K562 (cell line): Measurements from ENCODE around the gene BZW1. TPM values are rescaled to one million over a fixed set of nuclear protein-coding genes. Genes with fewer than 3 reads are reported as not detected.
A peak's percentile ranks its signal among the peaks of the same experiment; 100 is the strongest.

Source experiments
- ATAC-seq: fragments of 200-7000 bp; cut with Tn5 transposase; 3 replicates; pipeline ENCODE4 v1.9.1; 2020; ENCODE audit warnings: moderate library complexity
- BruUV-seq: library from RNA; stranded (reverse); fragments of 400-500 nt; replicated peaks from 2 replicates; lab custom pipeline; 2021; lab: Mats Ljungman, UMichigan
- CTCF ChIA-PET: fragments of 300-600 bp; formaldehyde crosslinking; extraction: SDS; loops from one replicate; lab custom pipeline; 2021; ENCODE audit warnings: low intra/inter-chr PET ratio; lab: Yijun Ruan, JAX
- POLR2A ChIA-PET: fragments of 300-600, 350-650 bp; sonication (Branson Sonifier 250); formaldehyde crosslinking; extraction: SDS; loops from one replicate; lab custom pipeline; 2021; ENCODE audit warnings: antibody characterized with exemption, inconsistent platforms; lab: Yijun Ruan, JAX
- DNase-seq, 4 experiments: peaks; one replicate each; pipeline versions ENCODE4 v3.0.0 to v3.0.0-alpha.2; 2011 to 2018; ENCODE audit warnings: low spot score in 3 of 4, mixed read lengths in 3 of 4; ENCODE audit errors: extremely low read depth in 1 of 4
- FAIRE-seq: peaks from 2 replicates; lab custom pipeline; 2011; peaks lifted over from hg19 to GRCh38; lab: Jason Lieb, UNC
- H2AFZ ChIP-seq: 2 replicates; pipeline ENCODE4 v1.6.0; 2011; ENCODE audit warnings: low read depth, low read length, control low read depth, inconsistent platforms
- H3K27ac ChIP-seq: fragments of 200-600 bp; 3 replicates; pipeline ENCODE4 v1.8.0; 2011; ENCODE audit warnings: low read depth, mild to moderate bottlenecking, control low read depth, inconsistent platforms, low read length, moderate library complexity, mixed read lengths; ENCODE audit errors: extremely low read depth
- H3K27me3 ChIP-seq, 2 experiments: fragments of 300-600 bp in 1 of 2; 2 replicates in 1 of 2; 3 replicates in 1 of 2; pipeline versions ENCODE4 v1.6.0 to v1.8.0; 2011; ENCODE audit warnings: inconsistent platforms in 2 of 2, low read length in 2 of 2, mild to moderate bottlenecking in 1 of 2, mixed read lengths in 1 of 2, moderate library complexity in 1 of 2; ENCODE audit not compliant: control insufficient read depth in 2 of 2, insufficient read depth in 2 of 2
- H3K36me3 ChIP-seq: fragments of 300-600 bp; 3 replicates; pipeline ENCODE4 v1.8.0; 2011; ENCODE audit warnings: mild to moderate bottlenecking, low read length, inconsistent platforms; ENCODE audit not compliant: control insufficient read depth, insufficient read depth
- H3K4me1 ChIP-seq, 2 experiments: fragments of 200-600 bp in 1 of 2; replicated peaks in 1 of 2; 2 replicates in 1 of 2; 3 replicates in 1 of 2; pipeline versions ENCODE4 v1.5.1 to v1.8.0; 2011; ENCODE audit warnings: inconsistent platforms in 2 of 2, low read length in 2 of 2, mild to moderate bottlenecking in 1 of 2, mixed read lengths in 1 of 2, moderate library complexity in 1 of 2; ENCODE audit not compliant: control insufficient read depth in 2 of 2, insufficient read depth in 2 of 2
- H3K4me2 ChIP-seq: 2 replicates; pipeline ENCODE4 v1.6.1; 2011; ENCODE audit warnings: low read length, control low read depth, inconsistent platforms, mixed read lengths; ENCODE audit not compliant: insufficient read depth
- H3K4me3 ChIP-seq: fragments of 200-600 bp; sonication (generic), shearing (Covaris generic); 2 replicates; pipeline ENCODE4 v1.5.1; 2016; ENCODE audit warnings: control low read depth, inconsistent platforms
- H3K79me2 ChIP-seq: fragments of 200-600 bp; 3 replicates; pipeline ENCODE4 v1.8.0; 2011; ENCODE audit warnings: low read length, inconsistent platforms; ENCODE audit not compliant: control insufficient read depth, insufficient read depth
- H3K9ac ChIP-seq, 2 experiments: 2 replicates each; pipeline versions ENCODE4 v1.6.0 to v1.6.1; 2011; ENCODE audit warnings: low read depth in 2 of 2, low read length in 2 of 2, control low read depth in 1 of 2, inconsistent platforms in 1 of 2, mild to moderate bottlenecking in 1 of 2, mixed read lengths in 1 of 2; ENCODE audit not compliant: insufficient read depth in 1 of 2
- H3K9me1 ChIP-seq: one replicate; pipeline ENCODE4 v1.6.0; 2011; ENCODE audit warnings: inconsistent platforms, mild to moderate bottlenecking, low read length, moderate library complexity; ENCODE audit not compliant: control insufficient read depth, insufficient read depth
- H3K9me3 ChIP-seq: replicated peaks from 2 replicates; pipeline ENCODE4 v1.5.1; 2011; ENCODE audit warnings: low read depth, low read length, inconsistent platforms; ENCODE audit not compliant: control insufficient read depth, insufficient read depth
- H4K20me1 ChIP-seq: replicated peaks from 2 replicates; pipeline ENCODE4 v1.6.1; 2011; ENCODE audit warnings: low read length, inconsistent platforms, mixed read lengths; ENCODE audit not compliant: control insufficient read depth, insufficient read depth
- DPF2 ChIP-seq: fragments of 450-650 bp; IDR thresholded peaks from 2 replicates; pipeline ENCODE4 v1.6.1; 2016
- ETV5 ChIP-seq: sonication (generic); formaldehyde crosslinking; IDR thresholded peaks from 2 replicates; pipeline ENCODE4 v1.4.0; 2020; ENCODE audit warnings: low read depth, mild to moderate bottlenecking, missing genetic modification reagents
- JUN ChIP-seq, 2 experiments: sonication (generic) in 1 of 2; formaldehyde crosslinking in 1 of 2; IDR thresholded peaks; 2 replicates each; pipeline versions ENCODE4 v1.6.1 to v1.8.0; 2012 to 2022; ENCODE audit warnings: borderline replicate concordance in 2 of 2, mild to moderate bottlenecking in 2 of 2, improper control_type of control experiment in 1 of 2, low read depth in 1 of 2, low read length in 1 of 2, missing genetic modification reagents in 1 of 2
- JUND ChIP-seq, 2 experiments: IDR thresholded peaks; 2 replicates in 1 of 2; 3 replicates in 1 of 2; pipeline ENCODE4 v1.6.1; 2011; ENCODE audit warnings: borderline replicate concordance in 2 of 2, low read depth in 2 of 2, low read length in 2 of 2, improper control_type of control experiment in 1 of 2, missing biosample characterization in 1 of 2, missing genetic modification characterization in 1 of 2, missing genetic modification reagents in 1 of 2
- MEIS2 ChIP-seq: fragments of 450-650 bp; IDR thresholded peaks from 2 replicates; pipeline ENCODE4 v1.6.1; 2014; ENCODE audit warnings: mild to moderate bottlenecking; ENCODE audit not compliant: partially characterized antibody
- MTA1 ChIP-seq: fragments of 450-650 bp; IDR thresholded peaks from 2 replicates; pipeline ENCODE4 v1.6.1; 2017; ENCODE audit warnings: borderline replicate concordance
- NFE2 ChIP-seq: IDR thresholded peaks from 2 replicates; pipeline ENCODE4 v1.6.1; 2014; ENCODE audit warnings: antibody characterized with exemption, low read depth
- NFXL1 ChIP-seq: fragments of 450-650 bp; formaldehyde crosslinking; IDR thresholded peaks from 2 replicates; pipeline ENCODE4 v1.4.0; 2021; ENCODE audit warnings: mild to moderate bottlenecking
- NRF1 ChIP-seq, 2 experiments: fragments of 450-650 bp; IDR thresholded peaks in 1 of 2; conservative IDR thresholded peaks in 1 of 2; 2 replicates each; pipeline ENCODE4 v1.6.1; 2014; ENCODE audit warnings: mild to moderate bottlenecking in 2 of 2
- POLR2G ChIP-seq: fragments of 200-400 bp; formaldehyde crosslinking; IDR thresholded peaks from 2 replicates; pipeline ENCODE4 v1.6.1; 2017; ENCODE audit warnings: low read depth, mild to moderate bottlenecking, antibody characterized with exemption, low read length, moderate library complexity
- SAP30 ChIP-seq: fragments of 200-600 bp; sonication (generic); IDR thresholded peaks from 2 replicates; pipeline ENCODE4 v1.6.1; 2012; ENCODE audit warnings: borderline replicate concordance, low read depth, mild to moderate bottlenecking, moderate library complexity, low read length, control low read depth, inconsistent platforms; ENCODE audit not compliant: insufficient read depth, poor library complexity, severe bottlenecking
- SETDB1 ChIP-seq: IDR thresholded peaks from one replicate; pipeline ENCODE4 v1.6.1; 2012; ENCODE audit warnings: low read length, control low read depth, inconsistent platforms
- SMARCE1 ChIP-seq: fragments of 450-650 bp; IDR thresholded peaks from 2 replicates; pipeline ENCODE4 v1.7.1; 2016; ENCODE audit warnings: mild to moderate bottlenecking
- ZBED1 ChIP-seq: IDR thresholded peaks from 2 replicates; pipeline ENCODE4 v1.6.1; 2014
- ZNF324 ChIP-seq: fragments of 250-450 bp; sonication (Bioruptor Pico); IDR thresholded peaks from 2 replicates; pipeline ENCODE4 v1.4.0; 2020; ENCODE audit warnings: mild to moderate bottlenecking
- ZNF408 ChIP-seq: fragments of 250-450 bp; sonication (Bioruptor Pico); IDR thresholded peaks from 2 replicates; pipeline ENCODE4 v1.4.0; 2020; ENCODE audit warnings: low read depth, mild to moderate bottlenecking, moderate library complexity
- ZSCAN32 ChIP-seq: fragments of 450-650 bp; formaldehyde crosslinking; IDR thresholded peaks from 2 replicates; pipeline ENCODE4 v1.4.0; 2020; ENCODE audit warnings: mild to moderate bottlenecking, moderate library complexity
- WGBS: fragments of 100-300 bp; shearing (Covaris generic); methylation state at CpG from one replicate; pipeline ENCODE4 v1.1.6; 2016; ENCODE audit warnings: low coverage, mixed read lengths; ENCODE audit not compliant: insufficient coverage; ENCODE audit errors: missing lambda C conversion rate; 5-methylcytosine and 5-hydroxymethylcytosine counted together
- in situ Hi-C: fragments of 300-500 bp; cut with MboI; formaldehyde crosslinking; loops from 4 replicates; pipeline ENCODE4 v1.15.0; 2018; ENCODE audit warnings: inconsistent platforms, mixed read lengths
- intact Hi-C: fragments of 100-400 bp; cut with micrococcal nuclease; formaldehyde crosslinking; loops from 2 replicates; pipeline ENCODE4 v1.14.2; 2022
- polyA plus RNA-seq, 8 experiments: library from polyadenylated mRNA; depleted of rRNA in 4 of 8; stranded (reverse) in 5 of 8; unstranded in 3 of 8; fragments of >200 nt; fragmentation: Nextera tagmentation in 2 of 8; fragmentation: Illumina TruSeq in 1 of 8; extraction: Ambion mirVana in 2 of 8; extraction: Trizol in 1 of 8; gene quantifications; 2 replicates each; pipeline versions ENCODE4 v1.2.1 to v1.2.3, GENCODE V29; 2011 to 2014; ENCODE audit warnings: inconsistent platforms in 1 of 8, missing spikeins in 1 of 8
- total RNA-seq, 7 experiments: library from RNA; depleted of rRNA in 6 of 7; stranded (reverse); fragments of >200 nt in 6 of 7; fragmentation: Illumina TruSeq in 2 of 7; extraction: Trizol in 2 of 7; gene quantifications; 2 replicates each; pipeline versions ENCODE4 v1.2.1 to v1.2.3, GENCODE V29; 2011 to 2021; ENCODE audit warnings: low replicate concordance in 1 of 7
- TF ChIP-seq, protein P1 (sequence below): fragments of 450-650 bp; IDR thresholded peaks from 2 replicates; pipeline ENCODE4 v1.7.0; 2016; ENCODE audit warnings: borderline replicate concordance
- TF ChIP-seq, protein P2 (sequence below): sonication (generic); formaldehyde crosslinking; IDR thresholded peaks from 2 replicates; pipeline ENCODE4 v1.4.0; 2020; ENCODE audit warnings: mild to moderate bottlenecking, missing genetic modification reagents

BZW1 gene
- total and polyA plus RNA-seq, 9 of the 15 experiments (the other 6 are each of a cell fraction or from before 2014, with no cell fraction given), result 110 to 244 (median 198) TPM

DNA sequence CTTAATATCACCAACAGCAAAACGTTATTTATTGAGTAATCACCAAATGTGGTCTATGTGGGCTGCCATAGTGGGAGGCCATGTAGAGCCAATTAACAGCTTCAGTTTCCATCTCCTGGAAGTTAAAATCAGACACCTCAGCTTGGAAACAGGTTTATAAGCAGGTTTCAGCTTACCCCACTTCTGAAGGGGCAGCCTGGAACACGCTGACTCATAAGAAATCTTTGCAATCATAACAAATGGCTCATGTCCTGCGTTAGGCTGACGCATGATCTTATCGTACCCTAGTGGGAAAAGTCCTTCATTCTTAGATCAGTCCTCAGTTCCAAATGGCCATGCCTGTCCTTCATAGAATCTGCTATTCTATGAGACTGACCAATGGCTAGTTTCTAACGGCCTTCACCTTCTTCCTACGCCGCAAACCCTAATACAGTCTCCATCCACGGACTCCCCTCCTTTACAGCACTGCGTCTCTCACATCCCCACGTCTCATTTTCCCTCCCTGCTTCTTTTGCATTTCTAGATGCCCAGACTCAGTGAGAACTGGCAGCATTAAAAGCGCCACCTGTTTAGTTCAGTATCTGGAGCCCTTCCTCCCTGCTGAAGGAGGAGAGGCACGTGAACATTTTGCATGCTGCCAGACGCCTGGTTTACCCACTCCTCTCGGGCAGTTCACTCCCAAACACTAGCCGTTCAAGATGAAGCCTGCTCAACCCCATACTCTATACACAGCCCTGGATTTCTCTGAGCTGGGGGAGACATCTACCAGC is 24.2 kb upstream of the BZW1 start:
- peak; percentile 51 for ATAC-seq
- Histone ChIP-seq H3K4me3 (no peak overlapping the region), H3K9me1 (no peaks in the 10 kb centered on the region), H3K9me3 (no peaks in the 10 kb centered on the region), H4K20me1 (no peaks in the 10 kb centered on the region), H3K4me2 (0 out of 2 replicates have a peak overlapping the region, but pooled peaks have one; percentile 7), H2AFZ (0 out of 2 replicates have a peak overlapping the region, but pooled peaks have one; percentile 0), H3K9ac (no peak overlapping the region), H3K79me2 (no peaks in the 10 kb centered on the region), H3K36me3 (no peaks in the 10 kb centered on the region), H3K27me3 (no peaks in the 10 kb centered on the region), H3K27ac (no peak overlapping the region), H3K4me1 (peaks cover 0 to 6% of the 10 kb centered on the region in 2 experiments; a peak in 3 of 5 replicates)
- POLR2A ChIA-PET, result no interaction called here
- CTCF ChIA-PET, result no interaction called here
- no peak for FAIRE-seq
- BruUV-seq, result no TSS peak
- in situ Hi-C loops (no loop called here), intact Hi-C loops (no loop called here)
- WGBS, result 18% methylated on average over 15 of the region's 16 CpGs
- peak in 1 of 4 experiments; percentile 29 for DNase-seq
- TF ChIP-seq MEIS2, result peak; percentile 87
- TF ChIP-seq ZNF408 (CRISPR knock-in tag), result no peak
- TF ChIP-seq SAP30, result no peak
- TF ChIP-seq NFE2, result peak; percentile 63
- peak; percentile 65 for TF ChIP-seq DPF2
- TF ChIP-seq NRF1 (conservative IDR thresholded peaks at IDR 0.05 in 1 of 2, IDR thresholded peaks at IDR 0.05 in 1 of 2), result peak; percentile 33 to 51; a peak in 3 of 4 replicates
- TF ChIP-seq ETV5 (CRISPR knock-in tag), result no peak
- TF ChIP-seq SETDB1, result no peak
- TF ChIP-seq, protein P1, sequence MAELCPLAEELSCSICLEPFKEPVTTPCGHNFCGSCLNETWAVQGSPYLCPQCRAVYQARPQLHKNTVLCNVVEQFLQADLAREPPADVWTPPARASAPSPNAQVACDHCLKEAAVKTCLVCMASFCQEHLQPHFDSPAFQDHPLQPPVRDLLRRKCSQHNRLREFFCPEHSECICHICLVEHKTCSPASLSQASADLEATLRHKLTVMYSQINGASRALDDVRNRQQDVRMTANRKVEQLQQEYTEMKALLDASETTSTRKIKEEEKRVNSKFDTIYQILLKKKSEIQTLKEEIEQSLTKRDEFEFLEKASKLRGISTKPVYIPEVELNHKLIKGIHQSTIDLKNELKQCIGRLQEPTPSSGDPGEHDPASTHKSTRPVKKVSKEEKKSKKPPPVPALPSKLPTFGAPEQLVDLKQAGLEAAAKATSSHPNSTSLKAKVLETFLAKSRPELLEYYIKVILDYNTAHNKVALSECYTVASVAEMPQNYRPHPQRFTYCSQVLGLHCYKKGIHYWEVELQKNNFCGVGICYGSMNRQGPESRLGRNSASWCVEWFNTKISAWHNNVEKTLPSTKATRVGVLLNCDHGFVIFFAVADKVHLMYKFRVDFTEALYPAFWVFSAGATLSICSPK, result no peak
- TF ChIP-seq NFXL1 (CRISPR knock-in tag), result no peak
- no peak for TF ChIP-seq ZBED1
- TF ChIP-seq ZNF324, result no peak
- peak; percentile 64 for TF ChIP-seq SMARCE1
- no peak for TF ChIP-seq ZSCAN32 (CRISPR knock-in tag)
- TF ChIP-seq, protein P2, sequence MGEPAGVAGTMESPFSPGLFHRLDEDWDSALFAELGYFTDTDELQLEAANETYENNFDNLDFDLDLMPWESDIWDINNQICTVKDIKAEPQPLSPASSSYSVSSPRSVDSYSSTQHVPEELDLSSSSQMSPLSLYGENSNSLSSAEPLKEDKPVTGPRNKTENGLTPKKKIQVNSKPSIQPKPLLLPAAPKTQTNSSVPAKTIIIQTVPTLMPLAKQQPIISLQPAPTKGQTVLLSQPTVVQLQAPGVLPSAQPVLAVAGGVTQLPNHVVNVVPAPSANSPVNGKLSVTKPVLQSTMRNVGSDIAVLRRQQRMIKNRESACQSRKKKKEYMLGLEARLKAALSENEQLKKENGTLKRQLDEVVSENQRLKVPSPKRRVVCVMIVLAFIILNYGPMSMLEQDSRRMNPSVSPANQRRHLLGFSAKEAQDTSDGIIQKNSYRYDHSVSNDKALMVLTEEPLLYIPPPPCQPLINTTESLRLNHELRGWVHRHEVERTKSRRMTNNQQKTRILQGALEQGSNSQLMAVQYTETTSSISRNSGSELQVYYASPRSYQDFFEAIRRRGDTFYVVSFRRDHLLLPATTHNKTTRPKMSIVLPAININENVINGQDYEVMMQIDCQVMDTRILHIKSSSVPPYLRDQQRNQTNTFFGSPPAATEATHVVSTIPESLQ (CRISPR knock-in tag), result no peak
- peak; percentile 63; the same call in 1 of the 2 replicates for TF ChIP-seq JUN (IDR thresholded peaks at IDR 0.05; ENCODE audit: borderline replicate concordance, low read depth, low read length)
- no peak for TF ChIP-seq JUN (CRISPR knock-in tag; IDR thresholded peaks at IDR 0.05; ENCODE audit: borderline replicate concordance)
- TF ChIP-seq JUND (IDR thresholded peaks at IDR 0.05; ENCODE audit: borderline replicate concordance, low read depth, low read length), result peak; percentile 75; the same call in 1 of the 2 replicates
- 0 out of 3 replicates have a peak, but pooled peaks have one; percentile 46 for TF ChIP-seq JUND (tag; IDR thresholded peaks at IDR 0.05; ENCODE audit: borderline replicate concordance, low read depth, low read length)
- TF ChIP-seq POLR2G, result no peak
- no peak for TF ChIP-seq MTA1
